ENCODE data around the gene ANKRD17.

Gene ANKRD17

GRCh38 chr4:73197220-73197619, 61.4 kb downstream of the ANKRD17 start:
- no peak for DNase-seq

GRCh38 chr4:73194064-73194463, 64.5 kb downstream of the ANKRD17 start:
- DNase-seq: no peak

GRCh38 chr4:73193659-73194058, 64.9 kb downstream of the ANKRD17 start:
- DNase-seq: no peak

DNA sequence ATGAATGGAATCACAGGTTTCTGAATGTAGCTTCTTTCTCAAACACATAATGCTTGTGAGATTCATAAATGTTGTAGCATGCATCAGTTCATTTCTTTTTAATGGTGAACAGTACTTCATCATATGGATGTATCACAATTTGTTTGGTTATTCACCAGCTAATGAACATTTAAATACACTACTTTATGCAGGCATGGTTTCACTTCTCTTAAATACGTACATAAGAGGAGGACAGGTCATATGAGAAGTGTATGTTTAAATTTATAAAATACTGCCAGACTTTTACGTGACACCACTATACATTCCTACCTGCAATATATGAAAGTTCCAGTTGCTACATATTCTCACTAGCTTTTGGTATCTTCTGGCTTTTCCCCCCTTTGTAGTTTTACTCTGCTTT, 65.4 kb downstream of the ANKRD17 start:
- no peak for DNase-seq

GRCh38 chr4:73189274-73189810, 69.3 kb downstream of the ANKRD17 start:
- DNase-seq: no peak

GRCh38 chr4:73187325-73187724, 71.3 kb downstream of the ANKRD17 start:
- no peak for DNase-seq

DNA sequence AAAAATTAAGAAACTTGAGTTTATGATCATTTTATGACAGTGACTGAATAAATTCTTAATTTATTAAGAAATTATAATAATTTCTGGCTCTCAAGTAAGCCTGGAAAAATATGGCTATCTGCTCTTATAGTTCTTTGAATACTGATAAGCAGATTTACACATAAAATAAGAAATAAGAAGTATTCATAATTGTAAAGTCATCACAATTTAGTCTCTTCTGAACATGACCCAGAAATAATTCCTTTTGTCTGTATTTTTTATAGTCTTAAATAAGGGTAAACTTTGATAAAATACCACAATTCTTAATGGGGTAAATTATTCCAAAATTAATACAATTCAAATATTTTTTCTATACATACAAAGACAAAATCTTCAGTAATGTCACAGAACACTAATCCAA, 72.7 kb downstream of the ANKRD17 start:
- no peak for DNase-seq

GRCh38 chr4:73181231-73181630, 77.4 kb downstream of the ANKRD17 start:
- no peak for DNase-seq

GRCh38 chr4:73178389-73178788, 80.2 kb downstream of the ANKRD17 start:
- no peak for DNase-seq

DNA sequence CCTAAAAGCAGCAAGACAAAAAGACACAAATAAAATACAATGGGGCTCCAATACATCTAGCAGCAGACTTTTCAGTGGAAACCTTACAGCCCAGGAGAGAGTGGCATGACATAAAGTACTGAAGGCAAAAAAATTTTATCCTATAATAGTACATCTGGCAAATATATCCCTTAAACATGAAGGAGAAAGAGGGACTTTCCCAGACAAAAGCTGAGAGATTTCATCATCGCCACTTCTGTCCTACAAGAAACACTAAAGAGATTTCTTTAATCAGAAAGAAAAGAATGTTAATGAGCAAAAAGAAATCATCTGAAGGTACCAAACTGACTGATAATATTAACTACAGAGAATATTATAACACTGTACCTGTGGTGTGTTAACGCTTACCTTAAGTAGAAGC, 86.4 kb downstream of the ANKRD17 start:
- no peak for DNase-seq

GRCh38 chr4:73170518-73171198, 87.9 kb downstream of the ANKRD17 start:
- no peak for DNase-seq

DNA sequence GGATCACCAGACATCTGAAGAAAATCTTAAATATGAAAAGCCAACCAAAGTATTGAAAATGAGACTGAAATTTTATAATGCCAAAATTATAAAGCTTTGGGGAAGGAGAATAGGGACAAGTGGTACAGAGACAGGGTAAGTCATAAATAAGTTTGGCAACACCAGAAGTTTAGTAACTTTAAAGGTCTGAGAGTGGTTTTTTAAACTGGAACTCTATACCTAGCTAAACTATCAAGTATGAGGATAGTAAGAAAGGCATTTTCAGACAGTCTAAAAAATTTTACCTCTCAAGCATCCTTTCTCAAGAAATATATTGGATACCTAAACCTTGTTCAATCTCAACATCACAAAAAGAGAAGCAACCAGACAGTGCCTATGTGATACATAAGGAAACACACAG, 92.4 kb downstream of the ANKRD17 start:
- DNase-seq: no peak

DNA sequence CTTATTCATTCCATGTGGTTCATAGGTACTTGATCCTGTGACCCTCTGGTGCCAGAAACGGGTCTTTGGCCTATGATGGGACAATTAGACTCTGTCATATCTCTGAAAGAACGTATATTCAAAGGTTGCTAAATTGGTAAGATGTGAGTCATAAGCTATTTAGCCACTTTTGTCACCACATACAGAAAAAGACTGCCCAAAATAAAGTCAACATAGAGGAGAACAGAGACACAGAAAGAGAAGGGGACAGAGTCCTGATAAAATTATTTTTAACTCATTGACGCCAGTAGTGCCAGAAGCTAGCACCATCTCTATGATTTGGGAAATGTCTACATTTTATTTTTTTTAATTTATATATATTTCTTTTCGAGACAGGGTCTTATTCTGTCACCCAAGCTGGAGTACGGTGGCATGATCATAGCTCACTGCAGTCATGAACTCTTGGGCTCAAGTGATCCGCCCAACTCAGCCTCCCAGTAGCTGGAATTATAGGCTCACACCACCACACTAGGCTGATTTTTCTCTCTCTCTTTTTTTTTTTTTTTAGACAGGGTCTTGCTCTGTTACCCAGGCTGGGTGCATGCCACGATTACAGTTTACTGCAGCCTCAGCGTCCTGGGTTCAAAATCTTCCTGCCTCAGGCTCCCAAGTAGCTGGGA, 96.9 kb downstream of the ANKRD17 start:
- no peak for DNase-seq

- no peak for DNase-seq
Observed at GRCh38 chr4:73156394-73156793, 102.2 kb downstream of the ANKRD17 start.

- DNase-seq: no peak
Observed at GRCh38 chr4:73152893-73153292, 105.7 kb downstream of the ANKRD17 start.

DNA sequence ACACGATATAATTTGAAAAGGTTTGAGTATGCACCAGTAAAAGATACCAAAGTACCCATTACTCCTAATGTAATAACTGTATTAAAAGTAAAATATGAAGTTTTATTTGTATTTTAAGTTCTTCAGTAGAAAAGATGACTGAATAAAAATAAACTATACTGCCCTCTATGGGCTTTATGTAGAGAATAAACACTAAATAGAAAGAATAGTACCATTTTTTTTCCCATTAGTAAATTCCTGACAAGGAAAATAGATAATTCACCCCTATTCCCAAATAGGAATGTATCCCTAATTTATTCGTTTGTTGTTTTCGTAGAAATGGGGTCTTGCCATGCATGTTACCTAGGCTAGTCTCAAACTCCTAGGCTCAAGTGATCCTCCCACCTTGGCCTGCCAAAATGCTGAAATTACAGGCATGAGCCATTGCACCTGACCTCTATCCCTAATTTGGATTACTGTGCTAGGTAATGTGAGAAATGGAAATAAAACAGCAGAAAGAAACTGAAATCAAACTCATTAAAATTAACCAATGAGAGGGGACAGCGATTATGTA, 115.5 kb downstream of the ANKRD17 start:
- no peak for DNase-seq

GRCh38 chr4:73139991-73140390, 118.6 kb downstream of the ANKRD17 start:
- DNase-seq: no peak

DNA sequence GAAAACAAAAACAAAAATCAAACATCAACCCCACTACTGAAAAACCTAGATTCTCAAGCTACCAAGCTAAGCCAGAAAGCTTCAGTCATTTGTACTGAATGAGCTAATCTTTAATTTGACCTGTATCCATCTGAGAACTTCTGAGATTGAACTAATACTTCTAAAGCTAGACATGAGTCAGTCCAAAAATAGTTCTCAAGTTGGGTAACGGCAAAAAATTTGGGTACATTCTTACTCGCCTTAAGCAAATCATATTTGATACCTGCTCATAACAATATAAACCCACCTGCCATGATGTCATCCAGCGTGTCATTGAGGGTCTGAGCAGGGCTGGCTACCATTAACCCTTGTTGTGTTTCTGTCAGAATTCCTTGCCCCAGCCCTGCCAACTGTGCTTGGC, 119.4 kb downstream of the ANKRD17 start:
- no peak for DNase-seq

- no peak for DNase-seq
Observed at GRCh38 chr4:73137121-73137520, 121.5 kb downstream of the ANKRD17 start.

DNA sequence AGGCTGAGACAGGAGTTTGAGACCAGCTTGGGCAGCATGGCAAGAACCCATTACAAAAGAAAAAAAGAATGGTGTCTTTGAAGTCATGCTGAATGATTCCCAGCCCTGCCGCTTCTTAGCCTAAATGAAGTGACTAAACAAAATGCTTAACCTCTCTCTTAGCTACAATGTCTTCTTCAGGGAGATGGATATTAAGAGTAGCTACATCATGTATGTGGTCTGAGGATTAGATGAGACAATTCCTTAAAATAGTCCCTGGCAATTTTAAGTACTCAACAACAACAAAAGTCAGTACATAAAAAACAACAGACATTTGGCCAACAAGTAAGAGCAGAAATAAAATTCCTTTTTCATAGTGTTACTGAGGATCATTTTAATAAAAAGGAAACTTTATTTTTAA, 124.8 kb downstream of the ANKRD17 start:
- DNase-seq: no peak

DNA sequence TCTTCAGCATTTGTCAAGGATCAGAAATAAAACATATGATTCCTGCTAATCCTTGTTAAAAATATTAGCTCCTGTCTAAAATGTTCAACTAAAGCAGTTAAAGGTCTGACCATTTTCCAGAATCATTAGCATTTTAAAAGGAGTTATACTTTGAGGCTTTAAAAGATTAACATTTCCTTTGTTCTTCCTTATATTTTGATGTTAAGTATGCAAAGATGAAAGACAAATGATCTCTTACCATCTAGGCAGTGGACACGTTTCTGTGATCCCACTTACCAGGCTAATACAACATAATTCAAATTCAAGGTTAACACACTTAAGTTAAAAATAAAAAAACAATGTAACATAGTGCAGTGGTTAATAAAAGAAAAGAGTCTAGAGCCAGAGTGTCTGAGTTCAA, 127.3 kb downstream of the ANKRD17 start:
- no peak for DNase-seq

DNA sequence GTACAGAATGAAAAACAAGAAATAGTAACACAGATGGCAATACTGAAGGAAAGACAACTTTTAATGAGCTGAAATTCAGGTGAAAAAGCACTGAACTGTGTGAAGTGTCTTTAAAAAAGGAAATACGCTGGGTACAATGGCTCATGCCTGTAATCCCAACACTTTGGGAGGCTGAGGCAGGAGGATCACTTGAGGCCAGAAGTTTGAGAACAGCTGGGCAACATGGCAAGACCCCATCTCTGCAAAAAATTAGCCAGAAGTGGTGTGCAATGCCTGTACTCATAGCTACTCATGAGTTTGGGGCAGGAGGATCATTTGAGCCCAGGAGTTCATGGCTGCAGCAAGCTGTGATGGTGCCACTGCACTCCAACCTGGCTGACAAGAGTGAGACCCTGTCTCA, 129.3 kb downstream of the ANKRD17 start:
- DNase-seq: no peak

GRCh38 chr4:73127839-73128453, 130.7 kb downstream of the ANKRD17 start:
- DNase-seq: no peak

DNA sequence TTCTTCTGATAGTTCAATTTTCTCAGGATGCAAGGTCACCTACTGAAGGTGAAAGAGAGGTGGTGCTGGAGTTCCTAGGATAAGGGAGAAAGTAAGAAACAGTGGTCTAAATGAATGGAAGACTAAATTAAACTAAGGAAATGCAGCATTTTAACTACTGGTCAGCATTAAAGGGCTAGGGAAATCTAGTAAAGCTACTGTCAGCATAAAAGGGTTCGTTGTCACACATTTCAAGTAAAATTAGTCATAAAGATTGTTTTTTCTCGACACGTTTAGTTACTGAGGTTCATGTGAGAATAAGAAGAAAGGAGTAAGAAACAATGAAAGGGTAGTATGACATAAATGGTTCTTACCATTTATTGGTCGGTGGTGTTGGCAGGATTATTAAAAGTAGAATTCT, 149.1 kb downstream of the ANKRD17 start:
- no peak for DNase-seq

Measured in NCI-H345 (cell line).